Liver (tissue), 3 donors: ENCODE data around the gene TAOK2.

Source experiments
- ATF3 ChIP-seq: IDR thresholded peaks from 2 replicates; pipeline ENCODE4 v1.6.1; 2016; ENCODE audit warnings: antibody characterized with exemption
- CTCF ChIP-seq: fragments of 150-350 bp; IDR thresholded peaks from 2 replicates; pipeline ENCODE4 v1.5.1; 2017; ENCODE audit warnings: improper control_type of control experiment, low read depth, low read length; ENCODE audit not compliant: missing input control
- FOXA2 ChIP-seq: IDR thresholded peaks from 2 replicates; pipeline ENCODE4 v1.6.1; 2016; ENCODE audit warnings: antibody characterized with exemption
- GABPA ChIP-seq, 2 donors: IDR thresholded peaks in 1 of 2; conservative IDR thresholded peaks in 1 of 2; 2 replicates each; pipeline ENCODE4 v1.6.1; 2016; ENCODE audit warnings: antibody characterized with exemption in 2 of 2, mild to moderate bottlenecking in 1 of 2, moderate library complexity in 1 of 2
- HNF4G ChIP-seq: IDR thresholded peaks from 2 replicates; pipeline ENCODE4 v1.6.1; 2016; ENCODE audit warnings: antibody characterized with exemption
- JUND ChIP-seq, 2 donors: IDR thresholded peaks; 2 replicates each; pipeline ENCODE4 v1.6.1; 2016; ENCODE audit warnings: antibody characterized with exemption in 2 of 2
- MAX ChIP-seq: IDR thresholded peaks from 2 replicates; pipeline ENCODE4 v1.6.1; 2016; ENCODE audit warnings: antibody characterized with exemption
- NR2F2 ChIP-seq: IDR thresholded peaks from 2 replicates; pipeline ENCODE4 v1.6.1; 2016; ENCODE audit warnings: antibody characterized with exemption
- RAD21 ChIP-seq, 2 donors: IDR thresholded peaks; 2 replicates each; pipeline ENCODE4 v1.6.1; 2016; ENCODE audit warnings: antibody characterized with exemption in 2 of 2, mild to moderate bottlenecking in 2 of 2
- RXRA ChIP-seq, 2 donors: IDR thresholded peaks; 2 replicates each; pipeline ENCODE4 v1.6.1; 2017 to 2018; ENCODE audit warnings: antibody characterized with exemption in 2 of 2, mild to moderate bottlenecking in 1 of 2
- SP1 ChIP-seq: IDR thresholded peaks from 2 replicates; pipeline ENCODE4 v1.6.1; 2018; ENCODE audit warnings: antibody characterized with exemption, mild to moderate bottlenecking
- TAF1 ChIP-seq: conservative IDR thresholded peaks from 2 replicates; pipeline ENCODE4 v1.6.1; 2016; ENCODE audit warnings: antibody characterized with exemption, mild to moderate bottlenecking
- YY1 ChIP-seq: IDR thresholded peaks from 2 replicates; pipeline ENCODE4 v1.6.1; 2016; ENCODE audit warnings: antibody characterized with exemption, mild to moderate bottlenecking
- TF ChIP-seq, protein P1 (sequence below): IDR thresholded peaks from 2 replicates; pipeline ENCODE4 v1.6.1; 2016; ENCODE audit warnings: antibody characterized with exemption, mild to moderate bottlenecking
- donor health status: healthy.
- donor health status: healthy.

DNA sequence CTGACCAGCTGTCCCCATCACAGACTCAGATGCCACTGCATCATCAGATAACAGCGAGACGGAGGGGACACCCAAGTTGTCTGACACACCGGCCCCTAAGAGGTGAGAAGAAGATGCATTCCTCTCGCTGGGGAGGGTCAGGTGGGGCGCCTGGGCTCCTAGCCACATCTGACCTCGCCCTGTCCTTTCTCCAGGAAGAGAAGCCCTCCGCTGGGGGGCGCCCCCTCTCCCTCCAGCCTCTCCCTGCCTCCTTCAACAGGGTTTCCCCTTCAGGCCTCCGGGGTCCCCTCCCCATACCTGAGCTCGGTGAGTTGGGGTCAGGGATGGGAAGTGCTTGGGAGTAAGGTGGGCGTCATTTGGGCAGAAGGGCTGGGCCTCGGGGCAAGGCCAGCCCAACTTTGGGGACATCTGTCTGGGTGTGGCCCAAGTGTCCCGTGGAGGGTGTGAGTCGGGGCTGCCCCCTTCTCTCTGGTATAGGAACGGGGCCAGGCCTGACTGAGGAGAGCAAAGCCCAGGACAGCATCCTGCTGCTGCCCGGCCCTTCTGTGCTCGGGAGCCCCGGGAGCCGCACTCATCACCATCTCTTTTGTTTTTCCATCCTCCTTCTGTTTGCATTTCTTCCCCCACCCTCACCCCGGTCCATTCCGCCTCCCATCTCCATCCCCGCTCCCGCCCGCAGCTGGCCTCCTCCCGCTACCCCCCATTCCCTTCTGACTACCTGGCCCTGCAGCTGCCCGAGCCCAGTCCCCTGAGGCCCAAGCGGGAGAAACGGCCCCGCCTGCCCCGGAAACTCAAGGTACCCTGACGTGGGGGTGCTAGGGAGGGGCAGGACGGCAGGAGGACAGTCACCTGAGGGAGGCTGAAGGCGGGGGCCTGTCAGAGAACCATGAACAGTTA lies 27.3 kb downstream of the TAOK2 start:
- TF ChIP-seq MAX (no peak), RXRA (IDR thresholded peaks at IDR 0.05) (no peak), CTCF (no peak), HNF4G (no peak), RAD21 (IDR thresholded peaks at IDR 0.05) (no peak), ATF3 (no peak), TAF1 (no peak), YY1 (no peak), JUND (IDR thresholded peaks at IDR 0.05) (no peak), SP1 (no peak), GABPA (IDR thresholded peaks at IDR 0.05 in 1 of 2, conservative IDR thresholded peaks at IDR 0.05 in 1 of 2) (no peak), FOXA2 (no peak), NR2F2 (no peak)
- TF ChIP-seq, protein P1, sequence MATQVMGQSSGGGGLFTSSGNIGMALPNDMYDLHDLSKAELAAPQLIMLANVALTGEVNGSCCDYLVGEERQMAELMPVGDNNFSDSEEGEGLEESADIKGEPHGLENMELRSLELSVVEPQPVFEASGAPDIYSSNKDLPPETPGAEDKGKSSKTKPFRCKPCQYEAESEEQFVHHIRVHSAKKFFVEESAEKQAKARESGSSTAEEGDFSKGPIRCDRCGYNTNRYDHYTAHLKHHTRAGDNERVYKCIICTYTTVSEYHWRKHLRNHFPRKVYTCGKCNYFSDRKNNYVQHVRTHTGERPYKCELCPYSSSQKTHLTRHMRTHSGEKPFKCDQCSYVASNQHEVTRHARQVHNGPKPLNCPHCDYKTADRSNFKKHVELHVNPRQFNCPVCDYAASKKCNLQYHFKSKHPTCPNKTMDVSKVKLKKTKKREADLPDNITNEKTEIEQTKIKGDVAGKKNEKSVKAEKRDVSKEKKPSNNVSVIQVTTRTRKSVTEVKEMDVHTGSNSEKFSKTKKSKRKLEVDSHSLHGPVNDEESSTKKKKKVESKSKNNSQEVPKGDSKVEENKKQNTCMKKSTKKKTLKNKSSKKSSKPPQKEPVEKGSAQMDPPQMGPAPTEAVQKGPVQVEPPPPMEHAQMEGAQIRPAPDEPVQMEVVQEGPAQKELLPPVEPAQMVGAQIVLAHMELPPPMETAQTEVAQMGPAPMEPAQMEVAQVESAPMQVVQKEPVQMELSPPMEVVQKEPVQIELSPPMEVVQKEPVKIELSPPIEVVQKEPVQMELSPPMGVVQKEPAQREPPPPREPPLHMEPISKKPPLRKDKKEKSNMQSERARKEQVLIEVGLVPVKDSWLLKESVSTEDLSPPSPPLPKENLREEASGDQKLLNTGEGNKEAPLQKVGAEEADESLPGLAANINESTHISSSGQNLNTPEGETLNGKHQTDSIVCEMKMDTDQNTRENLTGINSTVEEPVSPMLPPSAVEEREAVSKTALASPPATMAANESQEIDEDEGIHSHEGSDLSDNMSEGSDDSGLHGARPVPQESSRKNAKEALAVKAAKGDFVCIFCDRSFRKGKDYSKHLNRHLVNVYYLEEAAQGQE, result no peak
